HS-5 (cell line): ENCODE measurements around the gene MSL1.

ENCODE experiments used
- DNase-seq: peaks from one replicate; pipeline ENCODE4 v3.0.0-alpha.2; 2012; ENCODE audit warnings: low read depth

Gene MSL1, protein sequence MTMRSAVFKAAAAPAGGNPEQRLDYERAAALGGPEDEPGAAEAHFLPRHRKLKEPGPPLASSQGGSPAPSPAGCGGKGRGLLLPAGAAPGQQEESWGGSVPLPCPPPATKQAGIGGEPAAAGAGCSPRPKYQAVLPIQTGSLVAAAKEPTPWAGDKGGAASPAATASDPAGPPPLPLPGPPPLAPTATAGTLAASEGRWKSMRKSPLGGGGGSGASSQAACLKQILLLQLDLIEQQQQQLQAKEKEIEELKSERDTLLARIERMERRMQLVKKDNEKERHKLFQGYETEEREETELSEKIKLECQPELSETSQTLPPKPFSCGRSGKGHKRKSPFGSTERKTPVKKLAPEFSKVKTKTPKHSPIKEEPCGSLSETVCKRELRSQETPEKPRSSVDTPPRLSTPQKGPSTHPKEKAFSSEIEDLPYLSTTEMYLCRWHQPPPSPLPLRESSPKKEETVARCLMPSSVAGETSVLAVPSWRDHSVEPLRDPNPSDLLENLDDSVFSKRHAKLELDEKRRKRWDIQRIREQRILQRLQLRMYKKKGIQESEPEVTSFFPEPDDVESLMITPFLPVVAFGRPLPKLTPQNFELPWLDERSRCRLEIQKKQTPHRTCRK

GRCh38 chr17:40121181-40122135 lies at the start of gene MSL1:
Gene MSL1, plus strand, starts transcription at chr17:40121971. Its CDS starts 642 bp downstream, at chr17:40122613.
- DNase-seq, result no peak

DNA sequence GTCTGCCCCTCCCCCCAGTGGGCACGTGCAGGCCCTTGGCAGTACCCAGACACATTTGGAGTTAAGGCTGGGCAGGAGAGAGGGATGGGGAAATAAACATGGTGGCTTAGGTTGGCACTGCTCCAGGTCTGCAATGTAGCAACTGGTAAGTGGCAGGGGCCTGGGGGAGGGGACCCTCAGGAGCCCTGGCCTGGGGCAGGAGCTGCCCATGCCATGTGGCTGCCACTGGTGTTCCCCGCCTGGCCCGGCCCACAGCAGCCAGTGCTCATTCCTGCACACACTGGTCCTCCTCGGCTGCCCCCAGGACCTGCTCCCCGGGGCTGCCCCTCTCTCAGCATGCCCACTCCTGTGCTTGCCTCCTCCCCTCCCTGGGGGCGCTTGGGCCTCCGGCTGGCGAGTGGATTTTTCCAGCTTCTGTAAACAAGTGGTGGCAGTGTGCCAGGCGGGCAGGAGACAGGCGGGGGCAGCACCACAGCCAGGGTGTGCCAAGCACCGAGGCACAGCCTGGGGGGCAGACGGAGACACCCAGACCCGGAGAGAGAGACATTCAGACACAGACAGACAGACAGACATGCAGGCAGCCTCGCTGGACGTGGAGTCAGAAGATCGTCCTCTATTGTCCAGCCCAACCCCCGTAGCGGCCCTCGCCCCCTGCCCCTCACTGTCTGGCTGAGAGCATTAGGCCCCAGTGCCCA lies 49.6 kb upstream of the MSL1 start:
- DNase-seq, result no peak

DNA sequence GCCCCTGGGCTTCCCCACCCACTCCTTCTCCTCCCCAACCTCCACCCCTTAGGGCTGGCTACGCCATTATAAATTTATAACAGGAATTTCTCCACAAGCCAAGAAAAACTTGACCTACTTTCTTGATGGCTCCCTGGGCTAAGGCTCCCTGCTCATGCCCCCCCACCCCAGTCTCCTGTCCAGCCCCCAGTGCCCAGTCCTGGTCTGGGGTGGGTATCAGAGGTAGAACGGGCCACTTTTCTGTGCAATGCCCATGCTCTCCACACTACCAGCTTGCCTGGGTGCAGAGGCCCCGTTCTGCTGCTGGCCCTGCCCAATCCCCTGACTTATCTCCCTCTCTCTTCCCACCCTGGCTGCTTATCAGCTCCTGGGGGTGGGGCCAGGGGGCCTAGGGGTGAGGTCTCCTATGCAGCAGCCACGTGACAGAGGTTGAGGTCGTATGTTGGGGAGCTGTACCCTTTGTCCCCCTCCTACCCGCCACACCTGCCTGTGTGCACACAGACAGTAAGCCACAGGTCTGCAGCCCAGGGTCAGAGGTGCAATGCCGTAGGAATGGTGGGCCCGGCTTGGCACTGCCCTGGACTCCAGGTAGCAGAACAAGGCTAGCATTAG lies 48.9 kb upstream of the MSL1 start:
- DNase-seq, result no peak

- DNase-seq, result no peak
Measured at GRCh38 chr17:40073454-40074174, 48.2 kb upstream of the MSL1 start.

GRCh38 chr17:40074175-40074512 lies 47.6 kb upstream of the MSL1 start:
- DNase-seq, result no peak

GRCh38 chr17:40074871-40075200 lies 46.9 kb upstream of the MSL1 start:
- no peak for DNase-seq

GRCh38 chr17:40075201-40075941 lies 46.4 kb upstream of the MSL1 start:
- no peak for DNase-seq

DNA sequence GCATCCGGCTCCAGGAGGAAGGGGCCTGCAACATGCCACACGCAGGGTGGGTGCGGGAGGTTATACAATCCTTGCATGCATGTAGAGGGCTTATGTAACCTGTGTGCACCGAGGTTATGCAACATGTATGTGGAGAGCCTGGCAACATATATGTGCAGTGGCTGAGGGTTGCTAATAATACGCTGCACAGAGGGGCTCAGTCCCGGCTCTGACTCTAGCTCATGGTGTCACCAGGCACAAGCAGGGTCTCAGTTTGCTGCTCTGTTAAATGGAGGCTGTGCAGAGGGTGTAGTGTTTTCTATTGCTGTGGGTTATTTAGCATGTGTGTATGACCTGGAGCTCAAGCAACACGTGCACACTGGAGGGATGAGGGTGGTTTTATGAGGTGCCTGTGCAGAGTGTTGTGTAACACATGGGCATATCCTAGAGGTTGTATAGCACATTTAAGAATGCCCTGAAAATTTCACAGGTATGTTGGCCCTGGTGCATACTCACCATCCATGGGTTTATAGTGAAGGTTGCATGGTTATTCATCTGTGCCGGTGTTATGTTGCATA lies 45.8 kb upstream of the MSL1 start:
- no peak for DNase-seq

GRCh38 chr17:40076591-40076990 lies 45.2 kb upstream of the MSL1 start:
- no peak for DNase-seq

GRCh38 chr17:40079545-40079944 lies 42.2 kb upstream of the MSL1 start:
- DNase-seq, result no peak

DNA sequence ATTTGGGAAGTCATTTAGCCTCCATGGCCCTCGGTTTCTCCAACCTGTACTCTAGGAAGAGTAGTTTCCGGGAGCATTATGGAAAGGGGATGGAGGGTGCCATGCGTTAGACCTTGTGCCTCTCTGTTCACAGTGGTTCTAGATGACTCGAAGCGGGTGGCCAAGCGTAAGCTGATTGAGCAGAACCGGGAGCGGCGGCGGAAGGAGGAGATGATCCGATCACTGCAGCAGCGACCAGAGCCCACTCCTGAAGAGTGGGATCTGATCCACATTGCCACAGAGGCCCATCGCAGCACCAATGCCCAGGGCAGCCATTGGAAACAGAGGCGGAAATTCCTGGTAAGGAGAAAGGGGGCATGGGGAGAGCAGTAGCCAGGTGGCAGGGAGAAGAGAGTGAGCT lies 37.3 kb upstream of the MSL1 start:
- no peak for DNase-seq

GRCh38 chr17:40086150-40087044 lies 35.4 kb upstream of the MSL1 start:
- no peak for DNase-seq

DNA sequence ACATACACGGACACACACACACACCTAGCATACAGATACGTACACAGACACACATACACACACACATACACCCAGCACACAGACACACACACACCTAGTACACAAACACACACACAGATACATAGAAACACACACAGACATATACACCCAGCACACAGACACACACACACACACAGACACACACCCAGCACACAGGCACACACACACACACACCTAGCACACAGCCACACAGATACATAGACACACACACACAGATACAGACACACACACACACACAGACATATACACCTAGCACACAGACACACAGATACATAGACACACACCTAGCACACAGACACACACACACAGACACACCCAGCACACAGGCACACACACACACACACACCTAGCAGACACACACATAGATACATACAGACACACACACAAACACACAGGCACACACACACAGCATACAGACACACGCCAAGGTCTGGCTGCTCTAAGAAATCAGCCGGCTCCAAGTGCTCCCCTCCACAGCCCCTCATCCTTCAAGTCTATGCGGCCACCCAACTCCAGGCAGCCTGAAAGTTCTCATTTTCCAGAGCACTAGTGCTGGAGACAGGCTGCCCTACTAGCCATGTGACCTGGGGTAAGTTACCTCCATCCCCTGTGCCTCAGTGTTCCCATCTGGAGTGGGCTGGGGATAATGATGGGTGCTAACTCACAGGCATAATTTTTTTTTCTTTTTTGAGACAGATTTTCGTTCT lies 34.5 kb upstream of the MSL1 start:
- no peak for DNase-seq

- DNase-seq, result no peak
Measured at GRCh38 chr17:40087903-40088718, 33.7 kb upstream of the MSL1 start.

- no peak for DNase-seq
Measured at GRCh38 chr17:40089077-40089895, 32.5 kb upstream of the MSL1 start.
